ENCODE measurements around the gene BLID.

The BLID gene, protein sequence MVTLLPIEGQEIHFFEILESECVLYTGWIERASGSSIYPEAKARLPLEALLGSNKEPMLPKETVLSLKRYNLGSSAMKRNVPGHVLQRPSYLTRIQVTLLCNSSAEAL

DNA sequence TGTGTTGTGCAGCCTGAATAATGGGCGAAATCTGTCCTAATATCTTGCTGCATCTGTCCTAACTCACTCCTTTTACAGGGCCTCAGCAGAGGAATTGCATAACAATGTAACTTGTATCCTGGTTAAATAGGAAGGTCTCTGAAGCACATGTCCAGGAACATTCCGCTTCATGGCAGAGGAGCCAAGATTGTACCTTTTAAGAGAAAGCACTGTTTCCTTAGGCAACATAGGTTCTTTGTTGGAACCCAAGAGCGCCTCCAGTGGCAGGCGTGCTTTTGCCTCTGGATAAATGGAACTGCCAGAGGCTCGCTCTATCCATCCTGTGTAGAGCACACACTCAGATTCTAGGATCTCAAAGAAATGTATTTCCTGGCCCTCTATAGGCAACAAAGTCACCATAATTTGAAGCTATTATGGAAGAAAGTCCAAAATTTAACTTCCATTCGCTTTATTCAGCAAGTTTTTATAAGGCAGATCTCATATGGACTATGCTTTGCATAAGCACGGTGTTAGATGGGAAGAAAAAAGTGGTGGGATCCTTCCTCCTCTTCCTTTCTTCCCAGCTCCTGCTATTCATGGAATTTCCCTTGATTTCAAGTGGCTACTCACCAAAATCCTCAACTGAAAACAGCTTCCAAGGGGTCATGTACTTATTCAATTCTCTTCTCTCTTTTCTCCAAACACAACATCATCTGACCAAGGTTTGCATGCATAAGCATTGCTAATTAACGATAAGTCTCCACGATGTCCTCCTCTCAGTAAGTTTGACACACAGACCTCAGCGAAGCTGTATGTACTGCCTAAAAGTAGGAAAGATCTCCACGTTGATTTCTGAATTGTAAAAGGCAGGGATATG lies at the start of gene BLID:
BLID (minus strand) TSS at position 692 of the 856 bp plus-strand sequence; CDS start at position 399, 293 bp downstream.
- no peak for DNase-seq (ENCODE audit: low read depth in 2 of 2, low spot score in 1 of 2)

DNA sequence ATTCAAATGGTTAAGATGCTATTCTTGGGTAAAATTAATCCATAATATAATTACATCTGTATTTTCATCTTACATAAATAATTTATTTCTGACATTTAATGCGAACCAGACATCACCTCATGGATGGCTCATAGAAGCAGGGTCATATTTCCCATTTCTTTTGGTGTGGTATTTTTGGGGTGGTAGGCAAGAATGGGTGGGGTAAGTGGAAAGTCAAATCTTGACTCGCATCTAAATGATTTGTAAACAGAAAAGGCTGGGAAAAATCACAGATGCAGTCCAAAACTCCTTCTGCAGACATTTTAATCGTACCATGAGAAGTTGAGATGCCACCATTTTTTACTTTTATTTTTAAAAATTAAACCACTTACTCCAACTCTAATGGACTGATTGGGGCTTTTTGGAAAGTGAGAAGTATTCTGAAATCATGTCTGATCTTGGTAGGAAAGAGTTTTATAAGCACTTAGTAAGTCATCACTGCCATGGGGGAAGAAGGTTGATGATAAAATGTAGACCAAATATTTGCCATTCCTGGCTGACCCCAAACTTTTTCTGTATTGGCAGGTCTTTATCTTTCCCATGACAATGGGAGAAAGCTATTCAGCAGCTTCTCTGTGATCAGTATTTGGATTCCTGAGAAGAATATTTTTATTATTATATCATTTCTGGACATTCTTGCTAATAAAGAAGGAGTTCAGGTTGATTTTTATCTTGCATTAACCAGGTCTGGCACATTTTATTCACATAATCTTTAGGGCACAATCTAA lies 47.2 kb upstream of the BLID start:
- DNase-seq (ENCODE audit: low read depth in 2 of 2, low spot score in 1 of 2) = no peak

DNA sequence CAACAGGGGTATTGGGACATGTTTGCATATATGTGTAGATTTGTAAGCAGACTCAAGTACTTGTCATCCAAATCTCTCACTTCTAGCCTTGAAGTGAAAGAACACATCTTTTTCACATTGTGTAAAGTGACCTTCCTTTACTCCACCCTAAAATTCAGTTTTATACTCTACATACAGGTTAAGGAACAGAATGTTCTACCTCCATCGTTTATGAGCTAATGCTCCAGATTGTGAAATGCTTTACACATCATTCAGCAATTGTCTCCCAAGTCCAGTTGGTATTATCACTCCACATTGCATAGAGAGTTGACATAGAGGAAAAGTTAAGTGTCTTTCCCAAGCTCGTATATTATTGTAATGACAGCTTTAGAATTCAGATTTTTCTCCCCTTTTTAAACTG lies 46.1 kb upstream of the BLID start:
- no peak for DNase-seq (ENCODE audit: low read depth in 2 of 2, low spot score in 1 of 2)

DNA sequence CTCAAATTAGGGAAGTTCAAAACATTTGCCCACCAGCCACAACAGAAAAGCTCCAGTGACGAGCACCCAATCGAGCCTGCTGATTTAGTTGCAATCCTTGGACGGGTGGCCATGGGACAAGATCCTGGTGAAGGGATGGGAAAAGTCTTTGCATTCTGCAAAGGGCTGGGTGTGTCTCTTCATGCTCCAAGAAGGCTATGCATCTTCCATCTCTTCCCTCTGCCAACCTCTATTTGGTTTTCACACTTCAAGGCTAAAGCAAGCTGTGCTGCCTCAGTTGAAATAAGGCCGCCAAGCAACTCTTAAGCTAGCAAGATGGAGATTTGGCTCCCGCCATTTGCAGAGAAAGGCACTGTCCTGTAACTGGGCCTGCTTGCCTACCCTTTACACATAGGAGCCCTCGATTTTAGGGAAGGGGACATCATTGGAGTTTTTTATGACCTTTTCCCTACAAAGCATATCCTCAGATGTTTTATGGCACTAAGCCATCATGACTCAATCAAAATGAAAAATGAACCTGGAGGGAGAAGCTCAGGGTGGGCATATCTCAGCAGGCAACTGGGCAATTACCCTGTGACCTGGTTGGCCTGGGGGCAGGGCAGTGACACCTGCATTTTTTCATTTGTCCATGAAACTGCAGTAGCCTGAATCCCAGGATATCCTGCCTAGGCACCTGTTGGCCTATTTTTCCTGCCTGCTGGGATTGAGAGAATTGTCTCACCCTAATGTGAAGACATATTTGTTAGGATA lies 45.0 kb upstream of the BLID start:
- no peak for DNase-seq (ENCODE audit: low read depth in 2 of 2, low spot score in 1 of 2)

DNA sequence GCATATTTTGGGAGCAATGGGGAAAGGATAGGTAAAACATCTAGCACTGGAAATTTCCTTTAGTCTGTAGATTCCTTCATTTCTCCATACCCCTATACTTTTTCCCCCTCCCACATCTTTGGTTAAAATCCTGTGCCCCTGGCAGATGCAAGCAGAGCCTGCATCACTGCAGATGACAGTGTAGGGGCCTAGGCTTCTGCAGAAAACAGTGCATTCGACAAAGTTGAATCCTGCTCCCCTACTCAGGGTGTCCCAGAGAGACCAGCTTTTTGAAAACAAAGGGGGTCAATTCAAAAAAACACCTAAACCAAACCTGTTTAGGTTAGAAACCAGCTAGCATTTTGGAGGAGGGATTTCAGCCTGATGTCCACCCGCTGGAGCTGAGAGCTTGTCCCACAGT lies 43.8 kb upstream of the BLID start:
- DNase-seq (ENCODE audit: low read depth in 2 of 2, low spot score in 1 of 2) = no peak

DNA sequence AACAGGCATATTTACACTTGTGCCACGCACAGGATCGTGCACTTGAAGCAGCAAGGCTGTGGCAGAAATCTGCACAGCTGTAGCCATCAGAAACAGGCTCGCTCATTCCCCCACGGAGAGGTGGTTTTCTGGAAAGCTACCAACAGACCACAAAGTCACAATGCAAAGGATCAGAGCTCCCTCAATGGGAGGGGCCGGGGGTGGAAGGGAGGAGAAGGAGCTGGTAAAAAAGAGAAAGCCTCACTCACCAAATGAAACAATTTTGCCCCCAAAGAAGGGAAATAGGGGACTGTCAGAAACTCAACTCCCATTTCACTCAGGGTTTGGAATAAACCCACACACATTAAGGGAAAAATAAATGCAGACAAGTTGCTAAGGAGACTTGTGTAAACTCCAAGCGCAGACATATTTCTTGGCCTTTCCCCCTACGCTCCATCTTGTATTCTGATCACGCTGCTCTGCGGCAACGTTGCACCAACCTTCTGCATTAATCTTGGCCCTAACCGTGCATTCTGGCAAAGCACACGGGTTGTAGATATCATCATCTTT lies 43.2 kb upstream of the BLID start:
- DNase-seq (ENCODE audit: low read depth in 2 of 2, low spot score in 1 of 2) = no peak

DNA sequence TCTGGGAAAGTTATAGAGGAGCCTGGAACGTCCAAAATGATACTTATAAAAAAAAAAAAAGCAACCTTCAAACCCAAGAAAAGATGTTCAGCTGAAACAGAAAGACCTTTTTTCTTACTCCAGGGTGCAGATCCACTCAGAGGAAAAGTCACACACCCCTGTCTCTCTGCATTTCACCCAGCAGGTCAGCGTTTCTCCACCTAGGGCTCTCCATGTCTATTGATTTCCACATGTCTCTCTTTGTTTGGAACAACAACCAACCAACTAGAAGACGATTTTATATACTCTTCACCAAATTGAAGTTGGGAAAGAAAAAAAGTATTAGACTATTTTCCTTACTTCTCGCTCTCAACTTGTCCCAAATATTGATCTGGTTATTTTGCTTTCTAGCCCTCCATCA lies 42.2 kb upstream of the BLID start:
- DNase-seq (ENCODE audit: low read depth in 2 of 2, low spot score in 1 of 2) = no peak

DNA sequence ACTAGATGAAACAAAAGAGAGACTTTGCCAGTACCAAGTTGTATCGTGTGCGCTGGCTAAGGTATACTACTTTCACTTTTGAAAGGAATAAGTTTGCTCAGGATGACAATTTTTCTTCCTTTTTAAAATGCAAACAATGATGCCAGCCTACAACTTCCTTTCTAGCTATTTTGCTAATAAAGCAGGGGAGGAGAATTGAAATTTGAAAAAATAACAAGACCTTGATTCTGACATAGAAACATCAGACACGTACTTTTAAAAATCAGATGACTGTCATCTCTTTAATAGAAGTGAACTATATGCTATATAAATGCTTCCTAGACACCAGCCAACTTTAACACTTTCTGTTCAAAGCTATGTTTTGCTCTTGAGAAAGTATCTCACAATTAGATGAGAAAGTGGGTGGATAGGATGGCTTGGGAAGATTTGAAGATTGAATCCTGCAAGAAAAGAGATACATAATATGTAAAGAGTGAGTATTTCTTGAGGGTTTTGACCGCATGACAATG lies 41.7 kb upstream of the BLID start:
- DNase-seq (ENCODE audit: low read depth in 2 of 2, low spot score in 1 of 2) = no peak

DNA sequence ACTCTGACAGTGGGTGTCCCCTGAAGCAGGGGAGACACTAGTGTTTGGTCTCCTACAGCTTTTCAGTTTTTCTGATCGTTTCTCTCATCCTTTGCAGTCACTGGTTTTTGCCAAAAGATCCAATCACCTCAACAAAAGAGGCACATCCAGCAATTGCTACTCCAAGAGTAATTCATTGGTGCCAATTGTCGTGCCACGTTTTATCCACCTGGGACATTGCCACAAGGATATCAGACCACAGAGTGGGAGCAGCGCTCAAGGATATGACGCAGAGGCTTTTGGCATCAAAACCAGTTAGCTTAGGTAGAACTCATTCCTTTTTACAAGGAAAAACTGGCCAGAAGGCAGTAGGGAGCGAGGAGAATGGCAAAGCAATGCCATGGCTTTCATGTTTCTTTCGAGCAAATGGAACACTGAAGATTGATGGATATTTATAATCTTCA lies 40.9 kb upstream of the BLID start:
- no peak for DNase-seq (ENCODE audit: low read depth in 2 of 2, low spot score in 1 of 2)

DNA sequence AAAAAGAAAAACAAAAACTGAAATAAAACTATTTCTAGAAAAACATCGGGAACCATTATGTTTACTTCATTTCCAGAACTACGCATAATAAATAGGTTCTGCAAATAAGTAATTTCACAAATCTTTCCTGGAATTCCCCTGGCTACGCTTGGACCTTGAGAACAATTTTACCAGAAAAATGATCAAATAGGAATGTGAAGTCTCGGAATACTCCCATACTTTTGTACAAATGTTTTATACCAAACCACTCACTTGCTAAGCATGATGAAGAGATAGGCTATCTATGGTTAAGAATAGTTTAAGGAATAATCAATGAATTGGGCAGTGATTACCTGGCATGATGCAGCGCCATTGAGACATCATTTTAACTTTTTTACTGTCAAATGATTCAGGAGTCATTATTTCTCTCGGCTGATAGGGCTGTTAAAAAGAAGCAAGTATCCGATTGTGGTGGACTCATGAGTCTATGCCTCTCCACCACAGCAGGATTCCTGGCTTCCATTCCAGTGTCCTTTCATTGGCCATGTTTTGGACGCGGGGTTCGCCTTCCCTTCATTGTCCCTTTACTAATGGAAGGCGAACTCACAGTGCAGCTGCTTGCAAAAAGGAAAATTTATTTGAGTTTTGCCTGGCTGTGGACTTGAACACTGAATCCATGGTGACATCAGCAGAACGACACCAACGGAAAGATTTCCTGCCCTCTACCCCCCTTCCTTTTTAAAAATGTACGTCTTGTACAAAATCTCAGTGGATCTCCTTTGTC lies 39.9 kb upstream of the BLID start:
- no peak for DNase-seq (ENCODE audit: low read depth in 2 of 2, low spot score in 1 of 2)

DNA sequence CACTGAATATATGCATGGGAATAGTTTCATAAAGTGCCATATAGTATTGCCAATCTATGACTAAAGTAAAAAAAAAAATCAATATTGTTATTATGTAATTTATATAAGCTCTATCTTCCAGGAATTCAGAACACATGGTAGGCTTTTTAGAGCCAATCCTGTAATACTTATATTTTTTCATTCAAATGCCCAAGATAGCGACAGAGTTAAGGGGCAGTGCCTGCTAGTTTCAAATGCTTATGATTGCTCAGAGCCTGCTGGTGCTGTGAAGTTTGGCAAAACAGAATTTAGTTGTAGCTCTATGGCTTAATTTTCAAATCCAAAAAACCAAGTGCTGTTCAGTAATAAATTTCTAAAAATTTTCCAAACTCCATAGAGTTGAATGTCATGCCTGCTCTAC lies 39.0 kb upstream of the BLID start:
- DNase-seq (ENCODE audit: low read depth in 2 of 2, low spot score in 1 of 2) = no peak

DNA sequence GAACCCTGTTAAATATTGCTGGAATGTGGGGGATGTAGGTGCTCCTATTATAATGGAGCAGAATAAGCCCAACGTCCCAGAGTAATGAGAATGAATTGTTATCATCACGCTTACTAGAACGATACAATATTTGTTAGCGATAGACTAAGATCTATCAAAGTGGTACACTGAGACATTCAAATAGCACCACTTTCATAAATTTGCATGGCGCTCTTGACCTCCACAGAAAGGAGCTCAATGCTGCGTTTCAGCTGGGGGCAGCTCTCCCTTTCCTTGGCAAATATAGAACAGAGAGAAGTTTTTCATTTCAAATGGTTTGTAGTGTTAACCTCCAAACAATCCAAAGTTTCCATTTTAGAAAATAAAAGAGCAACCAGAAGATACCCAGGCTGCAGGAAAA lies 38.2 kb upstream of the BLID start:
- DNase-seq (ENCODE audit: low read depth in 2 of 2, low spot score in 1 of 2) = no peak

DNA sequence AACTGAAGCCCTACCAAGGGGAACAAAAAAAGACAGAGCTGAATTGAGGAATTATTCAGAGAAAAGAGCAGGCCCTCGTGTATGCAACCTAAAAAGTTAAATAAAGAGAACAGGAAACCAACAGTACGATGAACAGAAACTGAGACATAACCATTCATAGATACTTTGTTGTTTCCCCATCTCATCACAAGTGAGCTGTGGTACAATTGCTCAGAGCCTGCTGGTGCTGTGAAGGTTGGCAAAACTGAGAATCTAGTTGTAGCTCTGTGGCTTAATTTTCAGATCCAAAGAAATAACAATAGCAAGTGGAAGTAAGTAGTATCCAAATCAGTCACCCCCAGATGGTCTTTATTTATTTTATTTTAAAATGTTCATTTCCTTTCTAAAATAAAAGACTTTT lies 37.7 kb upstream of the BLID start:
- no peak for DNase-seq (ENCODE audit: low read depth in 2 of 2, low spot score in 1 of 2)

DNA sequence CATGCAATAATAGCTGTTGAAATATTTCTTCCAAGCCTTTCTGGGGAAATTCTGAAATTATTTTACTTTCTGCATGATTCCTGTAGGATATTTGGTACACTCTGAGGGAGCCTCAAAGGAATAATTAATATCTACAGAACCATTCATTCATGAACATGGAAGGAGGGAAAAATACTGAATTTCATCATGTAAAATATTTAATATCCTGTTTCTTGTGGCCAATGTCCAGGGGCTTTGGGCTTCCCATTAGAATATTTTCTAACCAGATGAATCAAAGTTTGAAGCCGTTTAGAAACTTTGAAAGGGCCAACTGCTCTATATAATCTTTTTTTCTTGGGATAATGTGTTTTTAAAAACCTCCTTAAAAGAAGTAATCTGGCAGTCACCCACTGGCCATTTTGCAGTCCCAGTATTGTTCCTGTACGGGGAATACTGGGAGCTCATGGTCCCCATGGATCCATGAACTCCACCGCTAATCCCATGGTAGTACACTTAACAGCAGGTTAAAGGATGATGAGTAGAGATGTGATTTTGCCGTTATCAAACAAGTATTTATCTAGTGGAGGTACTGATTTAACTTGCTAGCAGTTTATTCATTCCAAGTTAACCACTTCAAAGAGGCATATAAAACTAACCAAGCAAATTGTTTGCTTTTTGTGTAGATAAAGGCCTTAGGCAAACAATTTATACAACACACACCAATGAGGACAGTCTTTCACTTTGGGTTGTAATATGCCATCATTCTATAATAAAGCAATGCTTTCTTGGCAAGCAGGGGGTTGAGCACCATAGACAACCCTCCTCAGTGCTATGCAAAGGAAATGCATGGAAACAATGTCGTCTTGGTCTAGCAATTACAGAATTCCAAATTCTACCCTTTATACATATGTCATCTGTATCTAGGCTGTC lies 34.5 kb upstream of the BLID start:
- DNase-seq (ENCODE audit: low read depth in 2 of 2, low spot score in 1 of 2) = no peak

DNA sequence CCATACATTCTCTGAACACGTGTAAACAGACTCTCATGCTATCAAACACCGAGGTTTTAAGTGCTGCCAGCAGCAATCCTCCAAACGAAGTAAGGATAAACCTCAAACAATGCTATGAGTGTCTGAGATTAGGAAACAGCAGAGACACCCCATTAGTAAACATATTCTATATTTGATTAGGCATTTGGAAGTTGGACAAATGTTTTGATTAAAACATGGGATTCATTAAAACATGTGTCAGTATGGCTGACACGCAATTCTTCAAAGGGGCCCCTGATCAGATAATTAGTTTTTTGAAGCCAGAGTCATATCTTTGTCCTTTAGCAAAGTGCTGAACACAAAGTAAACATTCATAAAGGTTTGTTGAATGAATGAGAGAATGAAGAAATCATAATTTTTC lies 33.2 kb upstream of the BLID start:
- DNase-seq (ENCODE audit: low read depth in 2 of 2, low spot score in 1 of 2) = no peak

DNA sequence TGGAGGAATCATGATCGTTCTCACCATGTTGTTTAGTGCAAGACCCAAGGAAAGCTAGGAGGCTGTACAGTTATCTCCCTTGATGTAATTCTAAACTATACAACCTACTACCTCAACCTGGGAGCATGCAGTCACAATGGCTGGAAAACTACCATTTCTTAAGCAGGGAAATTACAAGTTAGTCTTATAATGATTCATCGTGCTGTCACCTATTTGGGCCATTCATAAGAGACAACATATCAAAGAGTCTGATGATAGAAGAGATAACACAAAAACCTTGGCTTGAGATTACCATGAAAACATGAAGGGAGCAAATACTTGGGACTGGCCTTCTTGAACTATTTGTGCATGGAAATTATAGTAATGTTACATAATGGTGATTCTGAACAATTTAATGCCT lies 30.5 kb upstream of the BLID start:
- no peak for DNase-seq (ENCODE audit: low read depth in 2 of 2, low spot score in 1 of 2)

DNA sequence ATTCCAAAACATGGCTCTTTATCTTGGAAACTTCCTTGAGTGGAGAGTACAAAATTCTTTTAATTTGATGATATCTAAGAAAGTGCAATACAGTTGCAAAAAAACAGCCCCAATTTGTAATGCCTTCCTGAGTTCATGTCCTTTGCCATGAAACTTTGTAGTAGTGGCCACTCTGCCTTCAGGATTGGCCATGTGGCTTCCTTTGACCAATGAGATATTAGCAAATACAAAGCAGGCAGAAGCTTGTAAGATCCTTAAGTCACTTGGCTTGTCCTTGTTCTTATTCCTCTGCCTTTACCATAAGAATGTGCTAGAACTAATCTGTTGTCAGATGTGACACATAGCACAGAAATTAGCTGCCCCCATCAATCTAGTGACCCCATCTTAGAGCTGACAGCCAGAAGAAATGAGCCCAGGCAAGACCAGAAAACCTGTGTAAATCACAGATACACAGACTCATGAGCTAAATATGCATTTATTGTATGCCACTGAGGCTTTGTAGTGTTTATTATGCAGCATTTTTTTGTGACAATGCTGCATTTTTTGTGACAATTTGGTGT lies 29.8 kb upstream of the BLID start:
- no peak for DNase-seq (ENCODE audit: low read depth in 2 of 2, low spot score in 1 of 2)

DNA sequence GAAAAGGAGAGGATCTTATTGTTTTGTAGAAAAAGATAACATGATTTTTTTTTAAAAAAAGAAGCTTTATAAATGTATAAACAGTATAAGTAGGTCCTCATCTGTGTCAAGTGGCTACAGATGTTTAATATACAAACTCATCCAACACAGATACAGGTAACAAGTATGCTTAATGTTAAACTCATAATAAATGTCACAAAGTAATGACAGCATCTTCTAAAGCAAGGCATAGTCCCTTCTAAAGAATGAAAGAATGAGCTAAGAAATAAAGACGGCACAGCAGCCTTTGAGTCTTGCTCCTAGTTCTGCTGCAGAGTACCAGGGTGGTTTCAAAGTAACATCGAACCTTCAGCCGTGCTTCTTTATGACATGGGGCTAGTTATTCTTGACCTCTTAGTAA lies 28.7 kb upstream of the BLID start:
- DNase-seq (ENCODE audit: low read depth in 2 of 2, low spot score in 1 of 2) = no peak

DNA sequence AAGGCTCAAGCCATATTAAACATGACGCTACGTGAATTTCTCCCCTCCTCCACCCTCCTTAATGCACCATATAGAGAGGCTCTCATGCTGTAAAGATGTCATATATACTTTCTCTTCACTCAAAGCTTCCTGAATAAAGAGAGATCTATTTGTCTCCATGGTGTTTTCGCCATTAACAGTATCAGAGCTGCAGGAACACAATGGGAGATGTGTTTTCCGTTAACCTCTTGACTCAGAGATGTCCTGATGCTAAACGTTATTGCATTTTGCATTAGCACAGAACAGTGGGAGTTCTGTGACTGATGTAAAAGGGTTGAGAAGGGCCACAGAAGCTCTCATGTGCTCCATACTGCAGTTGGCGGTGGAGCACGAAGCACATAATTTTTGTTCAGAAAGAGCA lies 25.7 kb upstream of the BLID start:
- DNase-seq (ENCODE audit: low read depth in 2 of 2, low spot score in 1 of 2) = no peak
